GM18498 (cell line): Measurements from ENCODE around the gene DTNA.
A peak's percentile ranks its signal among the peaks of the same experiment; 100 is the strongest.
"Not testable (repeated sequence)": the region's sequence is repeated elsewhere in the genome, so short reads cannot be mapped to it uniquely, and the experiment has no call there.

Source experiments
- ATAC-seq: cut with Tn5 transposase; IDR thresholded peaks from one replicate; pipeline ENCODE4 v1.9.1; 2021; ENCODE audit warnings: mild to moderate bottlenecking, moderate library complexity; ENCODE audit not compliant: unreplicated experiment

The DTNA gene

DNA sequence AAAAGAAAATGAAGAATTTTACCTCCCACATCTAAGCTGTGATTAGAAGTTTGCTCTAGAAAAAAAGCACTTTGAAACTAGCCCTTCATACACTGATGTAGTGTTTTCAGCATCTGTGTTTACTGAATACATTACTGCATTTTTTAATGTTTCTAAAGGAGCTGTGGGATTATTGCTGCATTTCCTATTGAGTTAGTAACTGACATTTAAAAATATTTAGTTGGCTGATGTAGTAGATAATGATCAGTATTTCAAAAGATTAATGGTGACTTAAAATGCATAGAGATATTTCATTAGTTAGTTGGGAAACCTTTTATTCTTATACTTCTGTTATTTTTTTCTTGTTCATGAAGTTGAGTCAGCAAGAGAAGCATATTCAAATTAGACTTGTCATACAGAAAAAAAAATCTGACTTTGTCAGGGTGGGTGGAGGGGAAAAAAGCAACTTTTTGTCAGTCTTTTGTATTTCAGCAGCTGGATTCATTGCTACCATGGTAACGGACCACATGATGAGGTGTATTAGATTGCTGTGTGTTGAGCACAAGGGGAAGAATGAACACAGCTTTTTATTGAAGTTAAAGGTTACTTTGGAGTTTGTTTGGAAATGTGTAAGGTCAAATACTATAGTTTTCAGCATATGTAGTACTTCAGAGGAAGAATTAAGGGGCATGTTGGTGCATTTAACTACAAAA, at the start of gene DTNA:
Gene DTNA, plus strand, starts transcription at position 549 of the 692 bp plus-strand sequence. CDS start 45,679 bp downstream, outside the sequence.
- ATAC-seq, result no peak

GRCh38 chr18:34660572-34660971, 49.5 kb upstream of the DTNA start:
- no peak for ATAC-seq

- peak; percentile 90 for ATAC-seq
Observed at GRCh38 chr18:34661464-34662087, 48.5 kb upstream of the DTNA start.

- ATAC-seq, result no peak
Observed at GRCh38 chr18:34676816-34677574, 33.1 kb upstream of the DTNA start.

- ATAC-seq, result not testable (repeated sequence)
Observed at GRCh38 chr18:34689750-34690149, 20.3 kb upstream of the DTNA start.

GRCh38 chr18:34691614-34692013, 18.5 kb upstream of the DTNA start:
- no peak for ATAC-seq

DNA sequence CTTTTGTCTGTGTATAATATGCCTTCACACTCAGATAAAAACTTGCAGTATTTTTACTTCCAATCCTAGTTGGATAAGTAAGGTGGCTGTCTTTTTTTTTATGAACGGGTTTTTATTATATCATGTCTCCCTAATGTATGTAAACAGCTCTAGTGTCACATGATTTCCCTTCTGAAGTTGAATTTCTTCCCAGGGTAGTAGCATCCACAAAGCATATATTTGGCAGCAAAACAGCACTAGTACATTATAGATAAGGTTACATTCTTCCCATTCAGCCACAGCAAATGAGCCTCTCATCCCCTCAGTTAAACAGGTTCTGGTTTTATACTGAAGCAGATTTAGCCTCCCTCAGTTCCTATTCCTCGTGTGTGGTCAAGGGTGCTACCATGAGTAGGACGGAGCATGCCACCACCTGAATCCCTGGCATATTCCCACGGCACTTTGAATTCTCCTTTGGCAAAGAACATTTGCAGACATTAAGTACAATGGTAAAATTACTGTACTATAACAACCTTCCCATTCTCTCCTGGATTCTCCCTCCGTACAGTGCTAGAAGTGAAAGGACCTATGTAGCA, 15.4 kb upstream of the DTNA start:
- ATAC-seq, result no peak

DNA sequence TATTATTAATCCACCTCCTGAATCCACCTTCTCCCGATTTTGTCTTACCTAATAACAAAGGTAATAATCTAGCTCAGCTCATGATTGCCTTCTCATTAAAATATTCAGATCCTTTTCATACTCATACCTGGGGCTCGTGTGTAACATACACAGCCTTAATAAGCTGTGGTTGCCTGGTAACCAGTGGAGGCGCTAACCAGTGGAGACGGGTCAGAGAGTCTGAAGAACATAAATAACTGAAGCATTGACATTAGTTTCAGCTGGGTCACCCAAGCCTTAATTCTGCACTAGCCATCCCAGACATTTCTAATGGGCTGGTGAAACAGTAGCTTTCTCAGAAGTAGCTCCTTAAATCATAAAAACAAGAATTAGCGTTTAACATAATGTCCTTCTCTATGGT, 14.8 kb upstream of the DTNA start:
- ATAC-seq, result no peak

GRCh38 chr18:34696671-34697070, 13.4 kb upstream of the DTNA start:
- no peak for ATAC-seq

DNA sequence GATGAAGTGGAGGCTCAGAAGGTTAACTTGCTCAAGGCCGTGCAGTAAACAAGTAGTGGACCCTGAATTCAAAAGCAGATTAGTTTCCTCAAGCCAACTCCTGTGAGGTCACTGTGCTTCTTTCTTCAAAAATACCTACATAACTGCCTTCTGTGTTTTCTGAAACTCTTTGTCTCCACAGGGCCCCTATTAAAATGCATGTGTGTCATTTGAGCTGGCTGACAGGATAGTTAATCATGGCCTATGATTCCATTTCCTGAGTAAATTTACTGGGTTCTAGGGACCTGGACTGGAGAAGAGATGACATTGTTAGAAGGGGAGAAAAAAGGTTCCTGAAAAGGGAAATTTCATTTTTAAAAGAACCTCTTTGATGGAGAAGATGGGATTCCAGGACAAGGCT, 12.9 kb upstream of the DTNA start:
- ATAC-seq, result no peak

DNA sequence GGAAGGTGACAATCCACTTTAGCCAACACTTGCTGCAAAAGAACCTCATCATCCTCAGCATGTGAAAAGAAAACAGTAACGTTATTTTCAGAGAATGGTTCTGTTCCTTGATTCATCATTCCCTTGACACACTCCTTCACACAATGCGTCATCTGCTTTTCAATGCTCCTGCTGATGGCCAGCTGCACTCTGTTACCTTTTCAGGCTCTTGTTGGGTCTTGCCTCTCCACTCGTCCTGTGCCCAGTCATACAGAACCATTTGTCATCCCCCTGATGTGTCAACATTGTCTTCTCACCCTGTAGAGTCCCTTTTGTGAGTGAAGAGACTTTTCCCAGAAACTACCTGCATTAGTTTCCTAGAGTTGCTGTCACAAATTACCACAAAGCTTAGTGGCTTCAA, 12.2 kb upstream of the DTNA start:
- no peak for ATAC-seq

- no peak for ATAC-seq
Observed at GRCh38 chr18:34701911-34702310, 8.2 kb upstream of the DTNA start.

- ATAC-seq, result no peak
Observed at GRCh38 chr18:34702814-34703213, 7.3 kb upstream of the DTNA start.

- ATAC-seq, result no peak
Observed at GRCh38 chr18:34704074-34704473, 6.0 kb upstream of the DTNA start.

DNA sequence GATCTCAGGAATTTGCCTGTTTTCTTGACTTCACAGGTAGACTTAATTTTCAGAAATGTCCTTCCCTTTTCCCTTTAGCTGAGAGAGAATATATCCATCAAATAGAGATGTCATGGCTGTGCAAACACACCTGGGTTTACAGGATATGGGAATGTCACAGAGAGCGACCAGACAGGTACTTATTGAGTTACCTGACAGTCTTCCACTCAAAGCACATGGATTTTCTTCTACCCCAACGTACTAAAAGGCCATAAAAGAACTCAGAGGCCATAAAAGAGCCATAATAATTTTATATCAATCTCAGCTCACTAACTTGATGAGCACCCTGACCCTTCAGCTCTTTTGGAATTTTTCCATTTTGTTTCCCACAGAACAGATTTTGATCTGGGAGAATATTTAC, 5.3 kb upstream of the DTNA start:
- no peak for ATAC-seq

- ATAC-seq, result no peak
Observed at GRCh38 chr18:34707670-34708069, 2.4 kb upstream of the DTNA start.

DNA sequence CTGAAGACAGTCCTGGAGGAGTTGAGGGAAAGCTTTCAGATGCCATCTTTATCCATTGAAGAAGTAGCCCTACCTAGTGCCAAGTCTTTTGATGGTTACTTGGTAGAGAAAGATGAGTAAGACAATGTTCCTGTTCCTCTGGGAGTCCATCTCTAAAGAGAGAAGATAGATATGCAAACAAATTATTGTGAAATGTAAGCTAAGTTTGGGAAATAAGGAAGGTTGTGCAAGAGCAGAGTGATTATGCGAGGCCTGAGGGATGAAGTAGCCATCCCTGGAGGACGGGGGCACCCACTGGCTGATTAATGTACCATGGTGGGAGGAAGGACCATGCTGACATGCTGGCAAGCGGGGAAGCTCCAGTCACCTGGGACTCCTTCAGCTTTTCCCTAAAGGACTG, 994 bp upstream of the DTNA start:
- ATAC-seq, result no peak

DNA sequence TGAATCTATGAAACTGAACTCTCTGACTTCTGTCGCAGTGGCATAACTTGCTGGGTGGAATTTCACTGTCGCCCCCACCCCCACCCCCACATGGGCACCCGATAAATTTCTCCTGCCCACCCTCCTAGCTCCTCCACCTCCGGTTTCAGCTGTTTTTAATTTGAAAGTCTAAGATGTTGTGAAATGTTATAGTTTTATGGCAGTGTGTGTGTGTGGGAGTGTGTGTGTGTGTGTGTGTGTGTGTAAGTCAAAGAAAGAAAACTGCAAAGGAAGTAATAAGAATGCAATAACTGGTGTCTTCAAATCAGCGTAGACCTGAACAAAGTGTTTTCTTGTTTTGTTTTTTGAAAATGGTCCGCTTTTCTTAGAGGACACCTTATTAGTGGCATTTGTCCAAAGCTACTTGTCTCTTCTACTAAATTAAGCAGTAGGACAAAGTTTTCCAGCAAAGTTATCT, 388 bp downstream of the DTNA start:
- ATAC-seq, result no peak

DNA sequence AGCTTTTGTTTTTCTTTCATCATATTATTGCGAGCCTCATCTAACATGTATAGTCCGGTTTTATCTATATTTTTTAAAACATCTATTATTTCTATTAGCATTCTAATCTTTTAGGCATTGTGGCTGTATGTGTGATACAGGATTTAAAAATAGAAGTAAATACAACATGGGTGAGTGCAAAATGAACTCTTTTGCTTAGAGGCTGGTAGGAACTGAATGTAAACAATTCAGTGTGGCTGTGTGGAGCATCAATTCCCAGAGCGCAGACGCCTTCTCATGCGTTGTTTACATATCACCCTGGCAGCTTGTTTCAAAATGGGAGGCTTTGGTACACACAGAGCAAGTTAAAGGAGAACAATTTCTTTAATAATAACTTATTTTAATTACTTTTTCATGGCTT, 836 bp downstream of the DTNA start:
- no peak for ATAC-seq

- not testable (repeated sequence) for ATAC-seq
Observed at GRCh38 chr18:34716111-34716510, 6.0 kb downstream of the DTNA start.

DNA sequence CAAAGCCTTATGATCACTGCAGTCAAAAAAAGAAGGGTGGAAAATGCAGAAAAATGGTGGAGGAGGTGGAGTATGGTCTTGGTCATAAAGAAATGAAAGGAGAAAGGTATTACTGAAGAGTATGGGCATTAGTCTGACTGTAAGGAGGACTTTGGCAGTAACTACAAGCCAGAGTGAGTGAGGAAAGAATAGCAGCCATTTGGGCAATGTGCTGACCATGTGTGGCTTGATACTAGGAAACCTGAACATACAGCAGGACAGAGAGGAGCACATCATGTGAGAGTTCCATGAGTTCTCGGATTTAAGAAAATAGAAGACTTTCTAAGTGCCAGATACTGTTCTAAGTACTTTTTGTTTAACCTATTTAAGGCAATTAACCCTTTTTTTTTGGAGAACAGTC, 8.5 kb downstream of the DTNA start:
- no peak for ATAC-seq

DNA sequence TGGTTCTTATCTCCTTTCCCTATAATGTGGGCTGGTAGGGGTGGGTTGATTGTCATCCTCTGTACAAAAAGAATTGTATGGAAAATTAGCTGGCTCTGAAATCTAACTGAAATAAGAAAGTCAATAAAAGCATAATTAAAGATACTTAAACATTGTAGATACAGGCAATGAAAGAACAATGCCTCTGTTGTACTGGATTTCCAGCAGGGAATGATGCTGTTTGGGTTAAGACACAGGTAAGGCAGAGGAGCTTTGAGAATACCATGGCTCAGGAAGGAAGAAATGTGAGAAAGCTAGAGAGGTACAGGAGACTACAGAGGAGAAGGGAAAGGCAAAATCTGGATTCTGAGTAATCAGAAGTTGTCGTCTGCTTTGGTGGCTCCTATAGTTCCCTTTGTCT, 10.1 kb downstream of the DTNA start:
- no peak for ATAC-seq
